MCF 10A (cell line): ENCODE results near the gene DDA1. TPM values are rescaled to one million over a fixed set of nuclear protein-coding genes. Genes with fewer than 3 reads are reported as not detected.

Source experiments
- BruUV-seq: library from RNA; stranded (reverse); fragments of 400-500 nt; replicated peaks from 2 replicates; lab custom pipeline; 2021; lab: Mats Ljungman, UMichigan
- CTCF ChIA-PET: fragments of 300-600 bp; sonication (Branson Sonifier 250); formaldehyde crosslinking; extraction: SDS; loops from one replicate; lab custom pipeline; 2021; ENCODE audit warnings: antibody characterized with exemption, inconsistent platforms; lab: Yijun Ruan, JAX
- POLR2A ChIA-PET: fragments of 300-600, 350-650 bp; sonication (Branson Sonifier 250); formaldehyde crosslinking; extraction: SDS; loops from one replicate; lab custom pipeline; 2020; ENCODE audit warnings: antibody characterized with exemption, inconsistent platforms; lab: Yijun Ruan, JAX
- DNase-seq: peaks from one replicate; pipeline ENCODE4 v3.0.0-alpha.2; 2018; ENCODE audit not compliant: unreplicated experiment
- H3K27ac Mint-ChIP-seq: one replicate; pipeline ENCODE4 v1.8.0; 2022; ENCODE audit warnings: mild to moderate bottlenecking, low read depth, mixed read lengths; ENCODE audit not compliant: unreplicated experiment
- H3K27me3 Mint-ChIP-seq: one replicate; pipeline ENCODE4 v1.8.0; 2022; ENCODE audit warnings: mixed read lengths; ENCODE audit not compliant: insufficient read depth, unreplicated experiment
- H3K36me3 Mint-ChIP-seq: one replicate; pipeline ENCODE4 v1.8.0; 2022; ENCODE audit warnings: mild to moderate bottlenecking, moderate library complexity, mixed read lengths; ENCODE audit not compliant: insufficient read depth, unreplicated experiment
- H3K4me1 Mint-ChIP-seq: one replicate; pipeline ENCODE4 v1.8.0; 2022; ENCODE audit warnings: mixed read lengths; ENCODE audit not compliant: insufficient read depth, unreplicated experiment
- H3K4me3 Mint-ChIP-seq: one replicate; pipeline ENCODE4 v1.8.0; 2022; ENCODE audit warnings: mild to moderate bottlenecking, moderate library complexity, mixed read lengths; ENCODE audit not compliant: unreplicated experiment
- H3K9me3 Mint-ChIP-seq: one replicate; pipeline ENCODE4 v1.8.0; 2022; ENCODE audit warnings: mixed read lengths; ENCODE audit not compliant: unreplicated experiment
- intact Hi-C: fragments of 100-400 bp; cut with micrococcal nuclease; formaldehyde crosslinking; loops from 2 replicates; pipeline ENCODE4 v1.14.1; 2022
- total RNA-seq: library from RNA; stranded (reverse); gene quantifications from 2 replicates; pipeline ENCODE4 v1.2.3, GENCODE V29; 2022
- TF ChIP-seq, protein P1 (sequence below): fragments of 200-600 bp; IDR thresholded peaks from one replicate; pipeline ENCODE4 v1.8.0; 2022; ENCODE audit warnings: antibody characterized with exemption, mild to moderate bottlenecking; ENCODE audit not compliant: unreplicated experiment

Gene DDA1
- total RNA-seq, 1 experiment from 2014 or later: 57.4 TPM

DNA sequence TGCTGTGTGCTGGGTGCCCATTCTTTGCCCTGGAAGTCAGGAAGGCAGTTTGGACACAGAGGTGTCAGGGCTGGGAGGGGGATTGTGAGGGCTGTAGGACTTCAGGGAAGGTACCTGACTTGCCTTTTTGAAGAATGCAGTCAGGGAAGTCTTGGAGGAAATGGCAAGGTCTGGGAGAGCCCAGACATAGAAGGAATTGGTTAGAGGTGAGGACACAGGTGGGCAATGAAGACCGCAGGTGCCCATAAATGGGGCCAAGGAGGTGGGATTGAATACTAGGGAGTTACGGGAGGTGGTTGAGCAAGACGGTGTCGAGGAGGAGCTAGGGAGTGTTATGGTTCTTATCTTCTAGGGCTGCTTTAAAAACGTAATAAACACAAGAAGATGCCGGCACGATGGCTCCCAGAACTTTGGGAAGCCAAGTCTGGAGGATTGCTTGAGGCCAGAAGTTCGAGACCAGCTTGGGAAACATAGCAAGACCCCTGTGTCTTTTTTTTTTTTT lies 1.4 kb upstream of the DDA1 start:
- intact Hi-C loops: no loop called here
- no TSS peak for BruUV-seq
- POLR2A ChIA-PET: interaction anchor here (1.7 to 10.5 kb wide), 3 partner anchors 9 to 26 kb away, joined by 5 to 152 read pairs (median 10); partner anchors contain the start of genes ANO8 and GTPBP3
- Mint-ChIP-seq H3K9me3 (no peaks in the 10 kb centered on the region), H3K36me3 (peaks cover 19% of the 10 kb centered on the region), H3K27me3 (no peaks in the 10 kb centered on the region), H3K4me1 (peaks cover 45% of the 10 kb centered on the region), H3K27ac (no peak overlapping the region), H3K4me3 (peak overlapping the region; percentile 78)
- TF ChIP-seq, protein P1, sequence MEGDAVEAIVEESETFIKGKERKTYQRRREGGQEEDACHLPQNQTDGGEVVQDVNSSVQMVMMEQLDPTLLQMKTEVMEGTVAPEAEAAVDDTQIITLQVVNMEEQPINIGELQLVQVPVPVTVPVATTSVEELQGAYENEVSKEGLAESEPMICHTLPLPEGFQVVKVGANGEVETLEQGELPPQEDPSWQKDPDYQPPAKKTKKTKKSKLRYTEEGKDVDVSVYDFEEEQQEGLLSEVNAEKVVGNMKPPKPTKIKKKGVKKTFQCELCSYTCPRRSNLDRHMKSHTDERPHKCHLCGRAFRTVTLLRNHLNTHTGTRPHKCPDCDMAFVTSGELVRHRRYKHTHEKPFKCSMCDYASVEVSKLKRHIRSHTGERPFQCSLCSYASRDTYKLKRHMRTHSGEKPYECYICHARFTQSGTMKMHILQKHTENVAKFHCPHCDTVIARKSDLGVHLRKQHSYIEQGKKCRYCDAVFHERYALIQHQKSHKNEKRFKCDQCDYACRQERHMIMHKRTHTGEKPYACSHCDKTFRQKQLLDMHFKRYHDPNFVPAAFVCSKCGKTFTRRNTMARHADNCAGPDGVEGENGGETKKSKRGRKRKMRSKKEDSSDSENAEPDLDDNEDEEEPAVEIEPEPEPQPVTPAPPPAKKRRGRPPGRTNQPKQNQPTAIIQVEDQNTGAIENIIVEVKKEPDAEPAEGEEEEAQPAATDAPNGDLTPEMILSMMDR: no peak
- CTCF ChIA-PET: interaction anchor here (0.8 to 2.2 kb wide), 2 partner anchors 16 to 78 kb away, joined by 3 to 7 read pairs; no protein-coding TSS in a partner anchor
- DNase-seq: no peak

DNA sequence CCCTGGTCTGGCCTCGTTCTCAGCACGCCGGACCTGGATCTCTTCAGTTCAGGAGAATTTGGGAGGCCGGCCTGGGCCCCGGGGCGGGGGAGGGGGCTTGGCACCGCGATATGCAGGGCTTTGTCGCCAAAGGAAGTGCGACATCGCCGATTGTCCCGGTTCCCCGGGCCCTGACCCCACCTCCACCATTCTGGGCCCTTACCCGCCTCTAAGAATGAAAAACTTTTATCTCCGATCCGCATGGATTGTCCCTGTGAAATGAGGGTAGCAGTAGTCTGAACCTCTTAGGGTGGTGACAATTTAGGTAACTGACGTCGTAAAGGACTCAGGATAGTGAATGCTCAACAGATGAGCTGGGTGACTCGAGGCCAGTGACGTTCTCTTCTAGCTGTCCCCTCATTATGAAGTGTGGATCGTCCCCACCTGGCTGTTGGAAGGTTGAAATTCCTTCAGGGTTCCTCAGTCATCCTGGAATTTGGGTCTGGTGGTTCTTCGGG lies 650 bp downstream of the DDA1 start:
- TF ChIP-seq, protein P1: no peak
- peak overlapping the region; percentile 88 for H3K4me3 Mint-ChIP-seq
- H3K27ac Mint-ChIP-seq: peak overlapping the region; percentile 73
- H3K9me3 Mint-ChIP-seq: no peaks in the 10 kb centered on the region
- DNase-seq: no peak
- no TSS peak for BruUV-seq
- no peaks in the 10 kb centered on the region for H3K27me3 Mint-ChIP-seq
- H3K36me3 Mint-ChIP-seq: peaks cover 27% of the 10 kb centered on the region
- intact Hi-C loops: loop anchor here (1.0 kb wide), 1 partner anchor 7 kb away; no protein-coding TSS in a partner anchor
- ChIA-PET CTCF (interaction anchor here (0.6 to 2.0 kb wide), 4 partner anchors 17 to 157 kb away, joined by 3 to 8 read pairs (median 6); no protein-coding TSS in a partner anchor), POLR2A (interaction anchor here (0.6 to 10.5 kb wide), 10 partner anchors 11 to 550 kb away, joined by 3 to 152 read pairs (median 4); partner anchors contain the start of genes ANO8 and GTPBP3)
- peaks cover 31% of the 10 kb centered on the region for H3K4me1 Mint-ChIP-seq

DNA sequence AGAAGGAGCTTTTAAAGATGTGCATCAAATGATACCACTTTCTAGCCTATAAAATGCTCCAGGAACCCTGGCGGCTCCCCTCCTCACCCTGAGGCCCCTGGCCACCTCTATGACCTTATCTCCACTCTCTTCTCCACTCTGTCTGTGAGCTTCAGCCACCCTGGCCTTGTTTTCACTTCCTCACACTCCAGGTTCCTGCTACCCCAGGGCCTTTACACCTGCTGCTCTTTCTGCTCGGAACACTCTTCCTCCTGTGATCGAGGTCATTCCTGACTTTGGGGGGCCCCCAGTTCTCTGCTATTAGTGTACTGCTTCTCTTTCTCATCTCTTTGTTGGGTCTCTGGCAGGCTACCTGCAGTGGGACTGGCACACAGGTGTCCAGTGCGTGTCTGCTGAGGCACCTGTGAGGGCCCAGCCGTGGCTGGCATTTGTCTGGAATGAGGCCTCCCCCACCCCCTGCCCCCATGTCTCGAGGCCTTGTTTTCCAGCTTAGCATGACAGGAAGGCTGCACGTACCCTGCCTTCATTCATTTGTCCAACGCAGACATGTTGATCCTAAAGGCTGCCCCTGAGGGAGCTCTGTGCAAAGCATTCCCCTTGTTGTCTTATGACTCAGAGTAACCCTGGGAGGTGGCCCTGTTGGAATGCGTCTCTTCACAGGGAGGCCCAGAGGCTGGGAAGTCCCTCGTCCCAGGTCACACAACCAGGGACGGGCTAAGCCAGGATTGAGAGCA lies 2.3 kb downstream of the DDA1 start:
- Mint-ChIP-seq H3K36me3 (peaks cover 19% of the 10 kb centered on the region), H3K4me3 (peak overlapping the region; percentile 57), H3K9me3 (no peaks in the 10 kb centered on the region), H3K27me3 (no peaks in the 10 kb centered on the region), H3K4me1 (peaks cover 29% of the 10 kb centered on the region), H3K27ac (peak overlapping the region; percentile 52)
- TF ChIP-seq, protein P1: no peak
- intact Hi-C loops: no loop called here
- ChIA-PET CTCF (interaction anchor here (0.6 kb wide), 2 partner anchors 14 to 19 kb away, joined by 3 read pairs; no protein-coding TSS in a partner anchor), POLR2A (interaction anchor here (0.7 to 10.5 kb wide), 4 partner anchors 8 to 68 kb away, joined by 3 to 152 read pairs (median 4); partner anchors contain the start of genes ABHD8, ANO8 and GTPBP3)
- no TSS peak for BruUV-seq
- DNase-seq: peak; percentile 83
